ENCODE data around the gene HSF2.

GRCh38 chr6:122412001-122412400 is 12.5 kb downstream of the HSF2 start:
- TF ChIP-seq CTCF (IDR thresholded peaks at IDR 0.05) (no peak), POLR2A (IDR thresholded peaks at IDR 0.05) (no peak)

All from thyroid gland (tissue), 4 donors.